ENCODE results near the gene VPS33A. TPM values are rescaled to one million over a fixed set of nuclear protein-coding genes. Genes with fewer than 3 reads are reported as not detected.
"Not testable (repeated sequence)": the region's sequence is repeated elsewhere in the genome, so short reads cannot be mapped to it uniquely, and the experiment has no call there.

The VPS33A gene
- total and polyA plus RNA-seq, 2 experiments from 2014 or later: 23.1 to 35.2 TPM

DNA sequence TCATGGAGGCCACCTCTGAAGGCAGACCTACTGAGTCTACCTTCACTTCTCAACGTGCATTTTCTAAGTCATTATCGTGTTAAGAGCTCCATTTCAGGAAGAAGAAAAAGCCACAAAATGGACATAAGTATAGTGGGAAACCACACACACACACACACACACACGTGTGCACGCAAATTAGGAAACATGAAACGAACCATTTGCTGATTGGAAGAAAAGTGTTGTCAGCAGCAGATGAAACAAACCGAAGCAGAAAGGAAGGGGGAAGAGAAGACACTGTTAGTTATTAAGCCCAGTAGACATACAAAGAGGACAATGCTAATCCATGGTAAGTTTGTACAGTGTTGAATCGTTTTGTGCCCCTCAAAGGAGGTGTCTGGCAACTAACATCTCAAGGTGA is 9.9 kb upstream of the VPS33A start:
- Histone ChIP-seq H3K36me3 (replicated peaks; ENCODE audit: insufficient read depth, low read depth) (no peaks in the 10 kb centered on the region), H3K9me3 (ENCODE audit: low read depth) (no peaks in the 10 kb centered on the region), H3K79me2 (no peaks in the 10 kb centered on the region), H3K9me2 (replicated peaks; ENCODE audit: insufficient read depth) (no peaks in the 10 kb centered on the region), H3K27me3 (no peaks in the 10 kb centered on the region), H3K27ac (no peak overlapping the region), H3K4me2 (no peak overlapping the region), H2AFZ (no peak overlapping the region), H3K4me3 (no peak overlapping the region), H4K20me1 (ENCODE audit: insufficient read depth, poor library complexity, severe bottlenecking) (no peaks in the 10 kb centered on the region), H3K4me1 (ENCODE audit: insufficient read depth) (peaks cover 8% of the 10 kb centered on the region)
- TF ChIP-seq, protein P1, sequence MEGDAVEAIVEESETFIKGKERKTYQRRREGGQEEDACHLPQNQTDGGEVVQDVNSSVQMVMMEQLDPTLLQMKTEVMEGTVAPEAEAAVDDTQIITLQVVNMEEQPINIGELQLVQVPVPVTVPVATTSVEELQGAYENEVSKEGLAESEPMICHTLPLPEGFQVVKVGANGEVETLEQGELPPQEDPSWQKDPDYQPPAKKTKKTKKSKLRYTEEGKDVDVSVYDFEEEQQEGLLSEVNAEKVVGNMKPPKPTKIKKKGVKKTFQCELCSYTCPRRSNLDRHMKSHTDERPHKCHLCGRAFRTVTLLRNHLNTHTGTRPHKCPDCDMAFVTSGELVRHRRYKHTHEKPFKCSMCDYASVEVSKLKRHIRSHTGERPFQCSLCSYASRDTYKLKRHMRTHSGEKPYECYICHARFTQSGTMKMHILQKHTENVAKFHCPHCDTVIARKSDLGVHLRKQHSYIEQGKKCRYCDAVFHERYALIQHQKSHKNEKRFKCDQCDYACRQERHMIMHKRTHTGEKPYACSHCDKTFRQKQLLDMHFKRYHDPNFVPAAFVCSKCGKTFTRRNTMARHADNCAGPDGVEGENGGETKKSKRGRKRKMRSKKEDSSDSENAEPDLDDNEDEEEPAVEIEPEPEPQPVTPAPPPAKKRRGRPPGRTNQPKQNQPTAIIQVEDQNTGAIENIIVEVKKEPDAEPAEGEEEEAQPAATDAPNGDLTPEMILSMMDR (IDR thresholded peaks at IDR 0.05; ENCODE audit: poor library complexity): no peak
- no peak for TF ChIP-seq EZH2 (IDR thresholded peaks at IDR 0.05; ENCODE audit: borderline replicate concordance)
- TF ChIP-seq EZH2phosphoT487 (IDR thresholded peaks at IDR 0.05; ENCODE audit: low read depth, severe bottlenecking, unreplicated experiment): no peak
- 91% methylated on average over 7 of the region's 7 CpGs for WGBS (ENCODE audit: low lambda C conversion rate, missing lambda C conversion rate)
- no peak for DNase-seq (ENCODE audit: low spot score)

- H3K27ac ChIP-seq: no peak overlapping the region
- H3K79me2 ChIP-seq: no peaks in the 10 kb centered on the region
- TF ChIP-seq, protein P1 (IDR thresholded peaks at IDR 0.05; ENCODE audit: poor library complexity): no peak
- TF ChIP-seq EZH2phosphoT487 (IDR thresholded peaks at IDR 0.05; ENCODE audit: low read depth, severe bottlenecking, unreplicated experiment): no peak
- no peak for TF ChIP-seq EZH2 (IDR thresholded peaks at IDR 0.05; ENCODE audit: borderline replicate concordance)
- peaks cover 8% of the 10 kb centered on the region for H3K4me1 ChIP-seq (ENCODE audit: insufficient read depth)
- H3K36me3 ChIP-seq (replicated peaks; ENCODE audit: insufficient read depth, low read depth): no peaks in the 10 kb centered on the region
- H4K20me1 ChIP-seq (ENCODE audit: insufficient read depth, poor library complexity, severe bottlenecking): no peaks in the 10 kb centered on the region
- H2AFZ ChIP-seq: no peak overlapping the region
- H3K4me3 ChIP-seq: no peak overlapping the region
- no peak overlapping the region for H3K4me2 ChIP-seq
- no peaks in the 10 kb centered on the region for H3K9me2 ChIP-seq (replicated peaks; ENCODE audit: insufficient read depth)
- DNase-seq (ENCODE audit: low spot score): no peak
- no peaks in the 10 kb centered on the region for H3K27me3 ChIP-seq
- H3K9me3 ChIP-seq (ENCODE audit: low read depth): no peaks in the 10 kb centered on the region
- 87% methylated on average over 8 of the region's 8 CpGs for whole genome bisulfite sequencing (ENCODE audit: low lambda C conversion rate, missing lambda C conversion rate)
Observed at GRCh38 chr12:122275459-122275858, 9.2 kb upstream of the VPS33A start.

- peak overlapping the region; percentile 74 for H3K4me3 ChIP-seq
- H3K36me3 ChIP-seq (replicated peaks; ENCODE audit: insufficient read depth, low read depth): no peaks in the 10 kb centered on the region
- H2AFZ ChIP-seq: peak overlapping the region; percentile 96
- no peaks in the 10 kb centered on the region for H3K9me3 ChIP-seq (ENCODE audit: low read depth)
- TF ChIP-seq EZH2 (IDR thresholded peaks at IDR 0.05; ENCODE audit: borderline replicate concordance) (no peak), EZH2phosphoT487 (IDR thresholded peaks at IDR 0.05; ENCODE audit: low read depth, severe bottlenecking, unreplicated experiment) (no peak)
- TF ChIP-seq, protein P1 (IDR thresholded peaks at IDR 0.05; ENCODE audit: poor library complexity): no peak
- H3K79me2 ChIP-seq: peaks cover 21% of the 10 kb centered on the region
- no peaks in the 10 kb centered on the region for H3K9me2 ChIP-seq (replicated peaks; ENCODE audit: insufficient read depth)
- H3K27me3 ChIP-seq: no peaks in the 10 kb centered on the region
- DNase-seq (ENCODE audit: low spot score): peak; percentile 57
- H3K4me1 ChIP-seq (ENCODE audit: insufficient read depth): peaks cover 6% of the 10 kb centered on the region
- peak overlapping the region; percentile 88 for H3K4me2 ChIP-seq
- H3K27ac ChIP-seq: peak overlapping the region; percentile 92
- WGBS (ENCODE audit: low lambda C conversion rate, missing lambda C conversion rate): 2% methylated on average over 17 of the region's 17 CpGs
- no peaks in the 10 kb centered on the region for H4K20me1 ChIP-seq (ENCODE audit: insufficient read depth, poor library complexity, severe bottlenecking)
Observed at GRCh38 chr12:122265886-122266229, 436 bp downstream of the VPS33A start.

DNA sequence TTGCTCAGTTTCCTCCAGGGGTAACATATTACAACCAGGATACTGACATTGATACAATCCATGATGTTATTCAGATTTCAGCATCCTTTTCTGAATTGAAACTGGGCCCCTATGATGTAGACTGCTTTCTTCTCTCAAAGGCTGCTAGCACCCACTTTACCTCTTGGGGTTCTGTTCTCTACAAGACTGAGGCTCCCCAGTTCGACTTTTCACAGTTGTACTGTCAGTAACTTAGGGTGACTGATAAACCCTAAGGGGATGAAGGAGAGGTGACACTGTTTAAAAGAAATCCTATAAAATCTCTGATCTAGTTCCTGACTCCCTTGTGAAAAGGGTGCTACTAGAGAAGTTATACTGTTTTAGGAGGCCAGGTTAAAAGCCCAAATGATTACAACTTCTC is 818 bp downstream of the VPS33A start:
- H3K9me2 ChIP-seq (replicated peaks; ENCODE audit: insufficient read depth): no peaks in the 10 kb centered on the region
- WGBS (ENCODE audit: low lambda C conversion rate, missing lambda C conversion rate): 79% methylated on average over 1 of the region's 1 CpG
- H3K9me3 ChIP-seq (ENCODE audit: low read depth): no peaks in the 10 kb centered on the region
- H3K4me1 ChIP-seq (ENCODE audit: insufficient read depth): peaks cover 6% of the 10 kb centered on the region
- H3K27ac ChIP-seq: peak overlapping the region; percentile 92
- H3K79me2 ChIP-seq: peaks cover 21% of the 10 kb centered on the region
- H3K4me2 ChIP-seq: peak overlapping the region; percentile 88
- peak overlapping the region; percentile 96 for H2AFZ ChIP-seq
- peak overlapping the region; percentile 74 for H3K4me3 ChIP-seq
- no peak for DNase-seq (ENCODE audit: low spot score)
- H3K36me3 ChIP-seq (replicated peaks; ENCODE audit: insufficient read depth, low read depth): no peaks in the 10 kb centered on the region
- no peaks in the 10 kb centered on the region for H4K20me1 ChIP-seq (ENCODE audit: insufficient read depth, poor library complexity, severe bottlenecking)
- no peaks in the 10 kb centered on the region for H3K27me3 ChIP-seq
- TF ChIP-seq, protein P1 (IDR thresholded peaks at IDR 0.05; ENCODE audit: poor library complexity): no peak
- TF ChIP-seq EZH2phosphoT487 (IDR thresholded peaks at IDR 0.05; ENCODE audit: low read depth, severe bottlenecking, unreplicated experiment): no peak
- no peak for TF ChIP-seq EZH2 (IDR thresholded peaks at IDR 0.05; ENCODE audit: borderline replicate concordance)

DNA sequence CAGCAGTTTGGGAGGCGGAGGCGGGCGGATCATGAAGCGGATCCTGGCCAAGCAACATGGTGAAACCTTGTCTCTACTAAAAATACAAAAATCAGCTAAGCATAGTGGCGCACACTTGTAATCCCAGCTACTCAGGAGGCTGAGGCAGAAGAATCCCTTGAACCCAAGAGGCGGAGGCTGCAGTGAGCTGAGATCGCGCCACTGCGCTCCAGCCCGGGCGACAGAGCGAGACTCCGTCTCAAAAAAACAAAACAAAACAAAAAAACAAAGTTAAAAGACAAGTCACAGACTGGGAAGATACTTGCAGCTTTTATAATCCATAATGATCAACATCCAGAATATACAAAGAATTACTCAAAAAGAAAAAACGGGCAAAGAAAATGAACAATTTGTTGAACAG is 5.6 kb downstream of the VPS33A start:
- H3K4me2 ChIP-seq; H3K36me3 ChIP-seq (replicated peaks; ENCODE audit: insufficient read depth, low read depth); H3K27ac ChIP-seq; H4K20me1 ChIP-seq (ENCODE audit: insufficient read depth, poor library complexity, severe bottlenecking); H3K4me3 ChIP-seq; H3K9me3 ChIP-seq (ENCODE audit: low read depth); H3K27me3 ChIP-seq; H2AFZ ChIP-seq; H3K9me2 ChIP-seq (replicated peaks; ENCODE audit: insufficient read depth); DNase-seq (ENCODE audit: low spot score); H3K4me1 ChIP-seq (ENCODE audit: insufficient read depth): not testable (repeated sequence)
- H3K79me2 ChIP-seq: peaks cover 20% of the 10 kb centered on the region
- WGBS (ENCODE audit: low lambda C conversion rate, missing lambda C conversion rate): 92% methylated on average over 14 of the region's 14 CpGs

Measured in hepatocyte (in vitro differentiated cells).